Cardiac muscle cell (in vitro differentiated cells and primary cell): ENCODE data around the gene CCDC167. TPM values are rescaled to one million over a fixed set of nuclear protein-coding genes. Genes with fewer than 3 reads are reported as not detected.
A peak's percentile ranks its signal among the peaks of the same experiment; 100 is the strongest.

Source experiments
- DNase-seq, 2 donors: peaks; one replicate each; pipeline versions ENCODE4 v3.0.0 to v3.0.0-alpha.2; 2010 to 2017; ENCODE audit warnings: low read depth in 1 of 2, low spot score in 1 of 2
- H3K27ac ChIP-seq: fragments of 200-600 bp; sonication (generic); 2 replicates; pipeline ENCODE4 v1.5.1; 2016
- H3K27me3 ChIP-seq: fragments of 200-600 bp; sonication (generic); 2 replicates; pipeline ENCODE4 v1.6.0; 2016; ENCODE audit warnings: control low read depth
- H3K36me3 ChIP-seq: fragments of 200-600 bp; sonication (generic); 2 replicates; pipeline ENCODE4 v1.5.1; 2016; ENCODE audit warnings: control low read depth
- H3K4me1 ChIP-seq: fragments of 200-600 bp; sonication (generic); 2 replicates; pipeline ENCODE4 v1.8.1; 2017; ENCODE audit warnings: low read depth, mild to moderate bottlenecking, mixed run types
- H3K4me3 ChIP-seq: fragments of 200-600 bp; sonication (generic); 2 replicates; pipeline ENCODE4 v1.5.1; 2016; ENCODE audit warnings: mild to moderate bottlenecking
- H3K9me3 ChIP-seq: fragments of 200-600 bp; sonication (generic); 2 replicates; pipeline ENCODE4 v1.5.1; 2017; ENCODE audit warnings: low read depth, mild to moderate bottlenecking, control low read depth
- CTCF ChIP-seq: IDR thresholded peaks from 2 replicates; pipeline ENCODE4 v1.5.1; 2012; ENCODE audit warnings: low read depth, mild to moderate bottlenecking, low read length
- polyA plus RNA-seq: library from polyadenylated mRNA; unstranded; fragments of >200 nt; fragmentation: Nextera tagmentation; extraction: Ambion mirVana; gene quantifications from 2 replicates; pipeline ENCODE4 v1.2.1, GENCODE V29; 2016
- total RNA-seq: library from RNA; depleted of rRNA; stranded (reverse); fragments of >200 nt; gene quantifications from 2 replicates; pipeline ENCODE4 v1.2.3, GENCODE V29; 2016

CCDC167 gene
- total and polyA plus RNA-seq, 2 experiments from 2014 or later: 48.5 to 99.2 TPM

GRCh38 chr6:37539171-37540028, 39.7 kb upstream of the CCDC167 start:
- no peak for DNase-seq
- Histone ChIP-seq H3K4me1 (peaks cover 5% of the 10 kb centered on the region), H3K27me3 (peaks cover 38% of the 10 kb centered on the region), H3K4me3 (no peak overlapping the region), H3K9me3 (no peaks in the 10 kb centered on the region), H3K36me3 (no peaks in the 10 kb centered on the region), H3K27ac (no peak overlapping the region)
- TF ChIP-seq CTCF: no peak

DNA sequence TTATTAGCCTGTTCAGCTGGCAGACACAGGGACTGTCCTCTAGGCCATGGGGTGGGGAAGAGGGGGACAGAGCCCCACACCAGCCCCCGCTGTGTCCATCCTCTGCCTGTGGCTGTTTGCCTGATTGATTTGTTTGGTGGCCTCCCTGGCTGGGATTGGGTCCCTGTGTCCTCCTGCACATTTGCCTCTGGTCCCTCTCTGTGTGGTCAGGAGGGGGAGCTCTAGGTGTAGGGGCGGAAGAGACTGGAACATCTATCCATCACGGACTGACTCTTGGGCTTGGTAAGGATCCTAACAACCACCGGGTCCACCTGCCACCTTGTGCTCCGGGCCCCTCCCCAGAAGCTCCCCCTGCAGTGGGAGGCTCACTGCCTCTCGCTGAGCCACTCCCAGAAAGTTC, 38.4 kb upstream of the CCDC167 start:
- DNase-seq: no peak
- Histone ChIP-seq H3K4me3 (no peak overlapping the region), H3K9me3 (no peaks in the 10 kb centered on the region), H3K4me1 (peaks cover 5% of the 10 kb centered on the region), H3K36me3 (no peaks in the 10 kb centered on the region), H3K27me3 (peaks cover 43% of the 10 kb centered on the region), H3K27ac (no peak overlapping the region)
- TF ChIP-seq CTCF: peak; percentile 18

GRCh38 chr6:37537548-37537947, 37.9 kb upstream of the CCDC167 start:
- H3K27me3 ChIP-seq: peaks cover 49% of the 10 kb centered on the region
- H3K4me3 ChIP-seq: no peak overlapping the region
- no peaks in the 10 kb centered on the region for H3K36me3 ChIP-seq
- DNase-seq: no peak
- H3K27ac ChIP-seq: no peak overlapping the region
- TF ChIP-seq CTCF: no peak
- no peaks in the 10 kb centered on the region for H3K9me3 ChIP-seq
- H3K4me1 ChIP-seq: peaks cover 5% of the 10 kb centered on the region

DNA sequence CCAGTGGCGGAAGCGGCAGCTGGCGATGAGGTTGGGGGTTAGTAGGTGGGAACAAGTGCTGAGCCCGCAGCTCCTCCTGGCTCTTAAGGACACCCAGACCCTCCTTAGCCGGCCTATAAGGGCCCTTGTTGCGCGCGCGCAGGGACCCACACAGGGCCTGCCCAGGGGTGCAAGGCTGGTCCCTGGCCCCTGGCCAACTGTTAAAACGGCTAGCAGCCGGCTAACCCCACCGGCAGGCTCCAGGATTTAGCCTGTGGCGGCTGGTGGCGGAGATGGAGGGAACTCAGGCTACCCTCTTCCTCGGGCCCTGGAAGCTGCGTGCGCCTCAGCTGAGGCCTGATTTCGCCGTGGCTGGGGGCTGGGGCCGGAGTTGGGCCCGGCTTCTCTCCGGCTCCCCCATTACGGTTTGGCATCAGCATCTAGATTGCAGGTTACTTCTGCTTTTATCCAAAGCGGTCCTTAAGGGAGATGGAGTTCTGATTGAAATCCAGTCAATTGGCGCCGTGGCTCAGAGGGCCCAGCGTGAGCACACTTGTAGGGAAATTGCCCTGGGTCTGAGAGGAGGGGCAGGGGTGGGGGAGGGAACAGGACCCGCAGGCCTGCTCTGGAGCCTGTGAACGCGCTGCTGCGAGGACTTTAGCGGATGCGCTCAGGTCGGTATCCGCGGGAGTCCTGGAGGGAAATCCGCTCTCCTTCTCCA, 36.9 kb upstream of the CCDC167 start:
- H3K27me3 ChIP-seq: peaks cover 58% of the 10 kb centered on the region
- no peaks in the 10 kb centered on the region for H3K9me3 ChIP-seq
- no peak overlapping the region for H3K27ac ChIP-seq
- TF ChIP-seq CTCF: no peak
- H3K4me1 ChIP-seq: peaks cover 5% of the 10 kb centered on the region
- no peaks in the 10 kb centered on the region for H3K36me3 ChIP-seq
- peak overlapping the region; percentile 19 for H3K4me3 ChIP-seq
- DNase-seq: peak in 1 of 2 donors; percentile 40

DNA sequence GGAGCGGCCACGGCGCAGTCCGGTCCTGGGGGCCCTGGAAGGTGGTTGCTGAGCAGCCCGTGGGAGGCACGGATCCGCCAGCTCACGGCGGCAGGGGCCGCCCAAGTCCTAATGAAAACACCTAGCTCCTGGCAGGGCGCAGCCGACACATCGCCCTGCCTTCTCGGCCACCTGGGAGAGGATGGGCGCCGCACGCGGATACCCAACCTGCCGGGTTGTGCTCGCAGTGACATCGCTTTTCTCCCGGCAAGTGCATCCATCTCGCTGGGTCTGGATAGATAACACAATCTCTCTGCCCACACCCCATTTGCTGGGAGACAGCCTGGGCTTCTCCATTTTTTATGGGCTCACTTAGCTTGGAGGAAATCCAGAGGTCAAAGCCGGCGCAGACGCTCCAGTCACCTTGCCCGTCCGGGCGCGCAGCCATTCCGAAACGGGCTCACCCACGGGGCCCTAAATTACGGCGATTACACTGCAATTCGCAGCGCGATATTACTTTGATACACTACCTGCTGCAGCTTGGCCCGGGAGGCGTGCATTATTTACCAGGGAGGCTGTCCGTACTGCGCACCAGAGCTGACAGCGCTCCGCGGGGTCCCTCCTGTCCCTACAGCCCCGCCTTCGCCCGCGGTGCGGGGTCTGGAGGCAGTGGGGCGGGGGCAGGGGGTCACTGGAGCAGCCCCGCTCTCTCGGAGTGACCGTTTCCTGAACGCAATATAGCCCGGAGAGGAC, 36.2 kb upstream of the CCDC167 start:
- DNase-seq: peak in 1 of 2 donors; percentile 52
- no peak overlapping the region for H3K27ac ChIP-seq
- H3K9me3 ChIP-seq: no peaks in the 10 kb centered on the region
- no peaks in the 10 kb centered on the region for H3K36me3 ChIP-seq
- TF ChIP-seq CTCF: no peak
- peak overlapping the region; percentile 19 for H3K4me3 ChIP-seq
- H3K27me3 ChIP-seq: peaks cover 61% of the 10 kb centered on the region
- H3K4me1 ChIP-seq: peaks cover 5% of the 10 kb centered on the region
